Right hindlimb (tissue), 1 donor: ENCODE results near the gene AMHR2.
A peak's percentile ranks its signal among the peaks of the same experiment; 100 is the strongest.
"Not testable (repeated sequence)": the region's sequence is repeated elsewhere in the genome, so short reads cannot be mapped to it uniquely, and the experiment has no call there.

Experiments
- DNase-seq: peaks from one replicate; pipeline ENCODE4 v3.0.0-alpha.2; 2018

The AMHR2 gene

DNA sequence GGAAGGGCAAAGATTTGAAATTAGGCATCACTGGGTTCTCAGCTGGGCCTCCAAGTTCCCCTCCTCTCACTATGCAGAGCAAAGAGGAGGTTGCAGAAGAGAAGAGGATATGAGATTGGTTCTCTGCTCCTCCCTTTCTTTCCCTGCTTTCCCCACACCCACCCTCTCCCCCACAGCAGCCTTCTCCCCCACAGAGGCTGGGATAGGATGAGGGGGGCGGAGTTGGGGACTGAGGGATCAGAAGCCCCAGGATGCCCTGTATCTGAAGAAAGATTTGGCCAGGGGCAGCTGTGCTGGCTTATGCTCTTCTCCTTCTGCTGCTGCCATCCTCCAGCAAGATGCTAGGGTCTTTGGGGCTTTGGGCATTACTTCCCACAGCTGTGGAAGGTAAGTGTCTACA lies at the start of gene AMHR2:
Gene AMHR2, plus strand, starts transcription at position 259 of the 400 bp plus-strand sequence. Its CDS starts 80 bp downstream, at position 339.
- DNase-seq, result no peak

DNA sequence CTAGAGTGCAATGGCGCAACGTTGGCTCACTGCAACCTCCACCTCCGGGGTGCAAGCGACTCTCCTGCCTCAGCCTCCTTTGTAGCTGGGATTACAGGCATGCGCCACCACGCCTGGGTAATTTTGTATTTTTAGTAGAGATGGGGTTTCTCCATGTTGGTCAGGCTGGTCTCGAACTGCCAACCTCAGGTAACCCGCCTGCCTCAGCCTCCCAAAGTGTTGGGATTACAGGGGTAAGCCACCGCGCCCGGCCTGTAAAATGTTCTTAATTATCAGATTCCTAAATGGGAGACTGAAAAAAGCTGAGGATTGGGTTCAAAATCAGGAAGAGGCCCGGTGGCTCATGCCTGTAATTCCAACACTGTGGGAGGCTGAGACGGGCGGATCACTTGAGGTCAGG lies 49.4 kb upstream of the AMHR2 start:
- not testable (repeated sequence) for DNase-seq

DNA sequence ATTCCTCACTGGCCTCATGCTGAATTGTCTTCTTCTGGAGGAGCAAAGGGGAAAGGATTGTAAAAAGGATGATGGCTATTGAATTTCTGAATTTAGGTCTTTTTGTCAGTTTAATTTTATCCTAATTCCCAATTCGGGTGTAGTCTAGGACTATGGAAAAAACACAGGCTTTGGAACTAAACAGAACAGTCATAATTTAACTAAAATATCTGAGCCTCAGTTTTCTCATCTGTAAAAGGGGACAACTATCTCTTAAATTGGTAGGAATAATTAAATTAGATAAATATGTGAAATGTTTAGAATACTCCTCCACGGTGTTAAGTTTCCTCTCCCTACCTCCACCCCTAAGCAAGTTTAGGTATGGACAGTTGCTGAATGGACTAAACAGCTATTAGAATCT lies 46.9 kb upstream of the AMHR2 start:
- no peak for DNase-seq

DNA sequence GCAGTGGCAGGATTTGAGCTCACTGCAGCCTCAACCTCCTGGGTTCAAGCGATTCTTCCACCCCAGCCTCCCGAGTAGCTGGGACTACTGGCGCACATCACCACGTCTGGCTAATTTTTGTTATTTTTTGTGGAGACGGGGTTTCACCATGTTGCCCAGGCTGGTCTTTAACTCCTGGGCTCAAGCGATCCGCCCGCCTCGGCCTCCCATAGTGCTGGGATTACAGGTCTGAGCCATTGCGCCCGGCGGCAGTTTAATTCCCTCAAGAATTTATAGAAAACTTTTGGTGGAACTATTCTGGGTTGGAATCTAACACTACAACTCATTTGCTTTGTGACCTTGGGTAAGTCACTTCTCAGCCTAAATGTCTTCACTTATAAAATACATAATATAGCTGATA lies 45.4 kb upstream of the AMHR2 start:
- DNase-seq, result no peak

DNA sequence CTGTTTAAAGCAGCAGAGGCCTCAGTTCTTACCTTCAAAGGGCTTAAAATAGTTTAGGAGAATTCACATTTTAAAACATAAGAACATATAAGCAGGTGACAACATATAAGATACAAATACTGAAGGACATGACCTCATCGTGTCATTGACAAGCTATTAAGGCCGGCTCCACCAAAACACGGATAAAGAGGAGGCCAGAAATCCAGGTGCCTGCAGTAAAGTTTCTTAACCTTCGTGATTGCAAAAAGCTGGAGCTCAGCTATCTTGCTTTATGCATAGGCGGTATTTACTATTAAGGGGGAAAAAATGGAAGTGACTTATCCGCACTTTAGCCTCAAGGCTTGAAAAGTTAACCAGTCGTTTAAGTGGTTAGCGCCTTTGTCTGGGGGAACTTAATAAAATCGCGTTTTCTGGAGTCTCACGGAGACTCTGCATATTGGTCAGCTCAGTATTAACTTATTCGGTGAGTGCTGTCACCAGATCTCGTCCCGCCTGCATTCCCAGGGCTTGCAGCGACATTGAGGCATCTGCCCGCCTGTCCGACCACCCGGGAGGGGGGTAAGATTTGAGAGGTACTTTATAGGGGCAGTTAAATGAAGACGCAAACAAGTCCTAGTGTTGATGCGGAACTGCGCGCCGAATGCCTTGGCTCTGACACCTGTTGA lies 44.8 kb upstream of the AMHR2 start:
- DNase-seq, result no peak

DNA sequence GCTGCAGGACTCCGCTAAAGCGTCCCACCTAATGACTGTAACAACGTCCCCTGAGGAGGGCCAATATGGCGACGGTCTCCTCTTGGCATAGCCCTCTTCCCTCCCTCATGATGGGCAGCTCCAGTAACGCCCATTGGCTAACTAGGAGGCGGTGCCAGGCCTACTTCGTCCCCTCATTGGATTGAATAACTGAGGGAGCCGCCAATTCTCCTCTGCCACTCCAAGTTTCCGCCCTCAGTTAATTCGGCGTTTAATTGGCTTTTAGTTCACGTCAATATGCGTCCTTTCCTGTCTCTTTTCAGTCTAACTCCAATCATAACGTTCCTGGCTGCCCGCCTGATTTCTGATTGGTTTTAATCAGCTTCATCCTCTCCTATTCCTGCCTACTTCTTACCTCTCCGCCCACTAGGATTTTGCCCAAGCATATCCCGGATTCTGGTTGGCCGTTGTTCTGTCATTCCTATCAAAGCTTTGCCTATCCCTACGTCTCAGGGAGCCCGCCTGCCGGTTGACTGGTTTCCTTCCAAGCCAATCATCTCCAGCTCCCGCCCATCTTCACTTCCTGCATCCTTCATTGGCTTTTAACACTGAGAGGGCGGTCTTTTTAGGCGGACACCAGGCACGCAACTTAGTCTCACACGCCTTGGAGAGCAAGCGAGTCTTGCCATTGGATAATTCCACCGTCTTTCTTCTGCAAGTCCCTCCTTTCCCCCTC lies 44.1 kb upstream of the AMHR2 start:
- DNase-seq, result peak; percentile 100

DNA sequence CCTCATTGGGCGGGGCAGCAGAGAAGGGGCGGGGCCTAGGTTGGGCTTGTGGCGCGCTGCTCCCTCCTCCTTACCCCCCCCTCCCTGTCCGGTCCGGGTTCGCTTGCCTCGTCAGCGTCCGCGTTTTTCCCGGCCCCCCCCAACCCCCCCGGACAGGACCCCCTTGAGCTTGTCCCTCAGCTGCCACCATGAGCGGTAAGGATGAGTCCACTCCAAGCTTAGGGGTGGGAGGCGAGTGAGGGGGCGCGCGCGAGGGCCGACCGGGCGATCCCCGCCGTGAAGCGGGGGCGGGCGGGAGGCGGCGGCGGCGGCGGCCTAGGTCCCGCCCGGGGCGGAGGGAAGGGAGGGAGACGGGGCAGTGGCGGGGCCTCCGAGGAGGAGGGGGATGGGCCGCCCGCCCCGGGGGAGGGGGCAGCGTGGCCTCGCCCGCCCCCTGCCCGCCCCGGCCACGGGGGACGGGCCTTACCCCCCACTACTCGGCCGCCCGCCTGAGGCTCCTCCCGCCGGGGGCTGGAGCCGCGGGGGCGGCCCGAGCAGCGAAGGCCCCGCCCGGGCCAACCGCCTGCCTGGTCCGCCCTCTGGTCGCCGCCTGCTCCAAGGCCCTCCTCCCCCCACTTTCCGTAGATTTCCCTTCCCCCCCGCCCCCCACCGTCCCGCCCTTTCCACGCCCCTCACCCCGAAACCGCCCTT lies 43.4 kb upstream of the AMHR2 start, which contains the start of gene SP1:
Gene SP1, plus strand, starts transcription at position 73 of the 690 bp plus-strand sequence. Its CDS starts 116 bp downstream, at position 189.
- DNase-seq, result peak; percentile 96

DNA sequence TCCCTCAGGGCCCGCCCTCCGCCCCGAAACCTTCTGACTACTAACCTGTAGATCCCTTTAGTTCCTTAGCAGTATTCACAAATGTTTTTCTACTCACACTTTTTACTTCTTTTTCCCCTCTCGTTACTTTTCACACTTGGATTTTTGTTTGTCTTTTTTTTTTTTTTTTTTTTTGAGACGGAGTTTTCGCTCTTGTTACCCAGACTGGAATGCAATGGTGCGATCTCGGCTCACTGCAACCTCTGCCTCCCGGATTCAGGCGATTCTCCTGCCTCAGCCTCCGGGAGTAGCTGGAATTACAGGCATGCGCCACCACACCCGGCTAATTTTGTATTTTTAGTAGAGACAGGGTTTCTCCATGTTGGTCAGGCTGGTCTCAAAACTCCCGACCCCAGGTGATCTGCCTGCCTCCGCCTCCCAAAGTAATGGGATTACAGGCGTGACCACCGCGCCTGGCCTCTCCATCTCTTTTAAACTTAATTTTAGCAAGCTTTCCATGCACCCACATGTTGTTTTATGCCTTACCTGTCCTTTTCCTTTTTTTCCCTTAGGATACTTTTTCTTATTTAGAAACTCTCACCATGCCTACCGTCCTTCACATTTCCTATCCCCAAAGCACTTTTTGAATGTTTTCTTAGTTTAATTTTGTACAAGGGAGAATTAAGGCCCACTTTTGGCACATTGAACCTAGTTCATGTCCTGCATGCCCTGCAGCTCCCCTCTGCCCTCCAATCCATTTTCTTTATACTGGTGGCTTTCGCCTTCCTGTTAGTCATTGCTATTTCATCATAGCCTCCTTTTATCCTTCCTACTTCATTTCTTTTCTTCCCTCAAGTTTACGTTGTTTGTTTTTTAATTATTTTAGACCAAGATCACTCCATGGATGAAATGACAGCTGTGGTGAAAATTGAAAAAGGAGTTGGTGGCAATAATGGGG lies 42.6 kb upstream of the AMHR2 start:
- DNase-seq, result no peak

DNA sequence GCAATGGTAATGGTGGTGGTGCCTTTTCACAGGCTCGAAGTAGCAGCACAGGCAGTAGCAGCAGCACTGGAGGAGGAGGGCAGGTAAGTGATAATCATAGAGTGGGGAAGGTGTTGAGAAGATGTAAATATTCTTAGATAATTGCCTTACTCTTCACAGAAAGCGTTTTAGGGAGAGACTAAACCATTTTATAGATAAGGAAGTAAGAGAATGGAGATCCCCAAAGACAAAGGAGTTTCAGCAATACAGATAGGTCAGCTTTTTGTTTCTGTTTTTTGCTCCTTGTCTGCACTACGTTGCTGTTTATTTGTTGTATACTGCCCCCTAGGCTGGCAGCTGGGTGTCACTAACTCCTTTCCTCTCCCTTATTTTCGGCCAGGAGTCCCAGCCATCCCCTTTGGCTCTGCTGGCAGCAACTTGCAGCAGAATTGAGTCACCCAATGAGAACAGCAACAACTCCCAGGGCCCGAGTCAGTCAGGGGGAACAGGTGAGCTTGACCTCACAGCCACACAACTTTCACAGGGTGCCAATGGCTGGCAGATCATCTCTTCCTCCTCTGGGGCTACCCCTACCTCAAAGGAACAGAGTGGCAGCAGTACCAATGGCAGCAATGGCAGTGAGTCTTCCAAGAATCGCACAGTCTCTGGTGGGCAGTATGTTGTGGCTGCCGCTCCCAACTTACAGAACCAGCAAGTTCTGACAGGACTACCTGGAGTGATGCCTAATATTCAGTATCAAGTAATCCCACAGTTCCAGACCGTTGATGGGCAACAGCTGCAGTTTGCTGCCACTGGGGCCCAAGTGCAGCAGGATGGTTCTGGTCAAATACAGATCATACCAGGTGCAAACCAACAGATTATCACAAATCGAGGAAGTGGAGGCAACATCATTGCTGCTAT lies 41.7 kb upstream of the AMHR2 start:
- DNase-seq, result no peak

DNA sequence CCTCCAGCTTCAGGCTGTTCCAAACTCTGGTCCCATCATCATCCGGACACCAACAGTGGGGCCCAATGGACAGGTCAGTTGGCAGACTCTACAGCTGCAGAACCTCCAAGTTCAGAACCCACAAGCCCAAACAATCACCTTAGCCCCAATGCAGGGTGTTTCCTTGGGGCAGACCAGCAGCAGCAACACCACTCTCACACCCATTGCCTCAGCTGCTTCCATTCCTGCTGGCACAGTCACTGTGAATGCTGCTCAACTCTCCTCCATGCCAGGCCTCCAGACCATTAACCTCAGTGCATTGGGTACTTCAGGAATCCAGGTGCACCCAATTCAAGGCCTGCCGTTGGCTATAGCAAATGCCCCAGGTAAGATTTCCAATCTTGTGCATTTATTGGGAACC lies 40.4 kb upstream of the AMHR2 start:
- no peak for DNase-seq

DNA sequence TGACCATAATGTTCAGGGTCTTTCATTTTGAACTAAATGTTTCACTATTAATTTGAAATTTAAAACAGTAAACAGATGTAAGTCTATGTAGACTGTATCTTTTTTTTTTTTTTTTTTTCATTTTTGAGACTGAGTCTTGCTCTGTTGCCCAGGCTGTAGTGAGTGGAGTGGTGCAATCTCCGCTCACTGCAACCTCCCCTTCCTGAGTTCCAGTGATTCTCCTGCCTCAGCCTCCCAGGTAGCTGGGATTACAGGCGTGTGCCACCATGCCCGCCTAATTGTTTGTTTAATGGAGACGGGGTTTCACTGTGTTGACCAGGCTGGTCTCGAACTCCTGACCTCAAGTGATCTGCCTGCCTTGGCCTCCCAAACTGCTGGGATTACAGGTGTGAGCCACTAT lies 37.3 kb upstream of the AMHR2 start:
- DNase-seq, result not testable (repeated sequence)

DNA sequence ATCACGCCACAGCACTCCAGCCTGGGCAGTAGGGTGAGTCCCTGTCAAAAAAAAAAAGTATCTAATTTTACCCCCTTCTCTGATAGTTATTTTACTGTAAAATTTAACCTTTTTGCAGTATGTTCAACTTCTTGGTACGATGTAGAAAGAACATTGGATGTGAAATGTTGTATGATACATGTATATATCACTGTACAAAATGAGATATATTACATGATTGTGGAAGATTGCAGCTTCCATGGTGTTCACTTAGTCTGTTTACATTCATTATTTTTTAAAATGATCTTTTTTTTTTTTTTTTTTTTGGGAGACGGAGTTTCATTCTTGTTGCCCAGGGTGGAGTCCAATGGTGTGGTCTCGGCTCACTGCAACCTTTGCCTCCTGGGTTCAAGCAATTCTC lies 34.7 kb upstream of the AMHR2 start:
- no peak for DNase-seq

DNA sequence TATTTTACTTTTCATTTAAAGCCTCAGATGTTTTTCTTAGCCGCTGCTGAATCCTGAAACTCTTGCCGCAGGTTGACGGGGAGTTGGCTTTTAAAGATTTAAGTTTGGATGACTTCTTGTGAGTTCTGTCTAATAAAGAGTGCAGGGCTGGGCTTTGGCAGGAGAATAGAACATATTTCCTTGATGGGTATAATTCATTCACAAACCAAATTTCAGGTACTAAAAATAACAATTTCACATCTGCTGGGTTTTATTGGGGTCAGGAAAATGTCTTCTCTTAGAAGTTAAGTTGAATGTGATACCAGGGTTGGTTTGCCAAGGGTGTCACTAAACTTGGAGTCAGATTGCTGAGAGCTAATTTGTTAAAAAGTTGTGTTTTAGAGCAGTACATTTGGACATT lies 34.0 kb upstream of the AMHR2 start:
- no peak for DNase-seq

DNA sequence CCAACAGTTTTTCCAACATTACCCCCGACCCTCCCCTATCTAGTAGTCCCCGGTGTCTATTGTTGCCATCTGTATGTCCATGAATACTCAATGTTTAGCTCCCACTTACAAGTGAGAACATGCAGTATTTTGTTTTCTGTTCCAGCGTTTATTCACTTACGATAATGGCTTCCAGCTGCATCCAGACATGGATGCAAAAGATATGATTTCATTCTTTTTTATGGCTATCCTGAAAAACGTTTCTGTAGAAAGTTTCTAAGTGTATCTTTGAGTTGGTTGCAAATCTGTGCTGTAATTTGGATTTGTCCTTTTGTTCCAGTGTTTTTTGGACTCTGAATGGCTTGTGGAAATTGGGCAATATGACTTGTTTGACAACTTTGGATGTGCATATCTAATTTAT lies 31.9 kb upstream of the AMHR2 start:
- DNase-seq, result no peak

DNA sequence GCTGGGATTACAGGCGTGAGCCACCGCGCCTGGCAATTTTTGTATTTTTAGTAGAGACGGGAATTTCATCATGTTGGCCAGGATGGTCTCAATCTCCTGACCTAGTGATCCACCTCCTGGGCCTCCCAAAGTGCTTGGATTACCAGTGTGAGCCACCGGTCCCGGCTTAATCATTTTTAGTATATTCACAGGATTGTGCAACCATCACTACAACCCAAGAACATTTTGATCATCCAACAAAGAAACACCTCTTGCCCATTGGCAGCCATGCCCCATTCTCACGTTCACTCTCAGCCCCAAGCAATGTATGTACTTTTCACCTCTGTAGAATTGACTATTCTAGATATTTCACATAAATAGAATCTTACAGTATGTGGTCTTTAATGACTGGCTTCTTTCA lies 23.8 kb upstream of the AMHR2 start:
- no peak for DNase-seq

DNA sequence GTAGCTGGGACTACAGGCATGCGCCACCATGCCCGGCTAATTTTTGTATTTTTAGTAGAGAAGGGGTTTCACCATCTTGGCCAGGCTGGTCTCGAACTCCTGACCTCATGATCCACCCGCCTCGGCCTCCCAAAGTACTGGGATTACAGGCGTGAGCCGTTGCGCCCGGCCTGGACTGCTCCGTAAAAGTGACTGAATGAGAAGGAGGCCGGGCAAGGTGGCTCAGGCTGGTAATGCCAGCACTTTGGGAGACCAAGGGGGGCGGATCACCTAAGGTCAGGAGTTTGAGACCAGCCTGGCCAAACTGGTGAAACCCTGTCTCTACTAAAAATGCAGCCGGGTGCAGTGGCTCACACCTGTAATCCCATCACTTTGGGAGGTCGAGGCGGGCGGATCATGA lies 21.3 kb upstream of the AMHR2 start:
- not testable (repeated sequence) for DNase-seq

DNA sequence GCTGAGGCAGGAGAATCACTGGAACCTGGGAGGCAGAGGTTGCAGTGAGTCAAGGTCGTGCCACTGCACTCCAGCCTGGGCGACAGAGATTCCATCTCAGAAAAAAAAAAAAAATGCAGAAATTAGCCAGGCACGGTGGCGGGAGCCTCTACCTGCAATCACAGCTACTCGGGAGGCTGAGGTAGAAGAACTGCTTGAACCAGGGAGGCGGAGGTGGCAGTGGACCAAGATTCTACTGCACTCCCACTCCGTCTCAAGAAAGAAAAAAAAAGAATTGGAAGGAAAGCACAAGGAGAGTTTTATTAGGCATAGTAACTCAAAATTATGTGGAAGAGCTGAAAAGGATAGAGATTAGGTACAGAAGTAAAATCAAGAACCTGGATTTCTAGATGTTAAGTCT lies 20.8 kb upstream of the AMHR2 start:
- no peak for DNase-seq

DNA sequence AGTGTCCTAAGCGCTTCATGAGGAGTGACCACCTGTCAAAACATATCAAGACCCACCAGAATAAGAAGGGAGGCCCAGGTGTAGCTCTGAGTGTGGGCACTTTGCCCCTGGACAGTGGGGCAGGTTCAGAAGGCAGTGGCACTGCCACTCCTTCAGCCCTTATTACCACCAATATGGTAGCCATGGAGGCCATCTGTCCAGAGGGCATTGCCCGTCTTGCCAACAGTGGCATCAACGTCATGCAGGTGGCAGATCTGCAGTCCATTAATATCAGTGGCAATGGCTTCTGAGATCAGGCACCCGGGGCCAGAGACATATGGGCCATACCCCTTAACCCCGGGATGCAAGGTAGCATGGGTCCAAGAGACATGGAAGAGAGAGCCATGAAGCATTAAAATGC lies 12.7 kb upstream of the AMHR2 start:
- DNase-seq, result no peak

DNA sequence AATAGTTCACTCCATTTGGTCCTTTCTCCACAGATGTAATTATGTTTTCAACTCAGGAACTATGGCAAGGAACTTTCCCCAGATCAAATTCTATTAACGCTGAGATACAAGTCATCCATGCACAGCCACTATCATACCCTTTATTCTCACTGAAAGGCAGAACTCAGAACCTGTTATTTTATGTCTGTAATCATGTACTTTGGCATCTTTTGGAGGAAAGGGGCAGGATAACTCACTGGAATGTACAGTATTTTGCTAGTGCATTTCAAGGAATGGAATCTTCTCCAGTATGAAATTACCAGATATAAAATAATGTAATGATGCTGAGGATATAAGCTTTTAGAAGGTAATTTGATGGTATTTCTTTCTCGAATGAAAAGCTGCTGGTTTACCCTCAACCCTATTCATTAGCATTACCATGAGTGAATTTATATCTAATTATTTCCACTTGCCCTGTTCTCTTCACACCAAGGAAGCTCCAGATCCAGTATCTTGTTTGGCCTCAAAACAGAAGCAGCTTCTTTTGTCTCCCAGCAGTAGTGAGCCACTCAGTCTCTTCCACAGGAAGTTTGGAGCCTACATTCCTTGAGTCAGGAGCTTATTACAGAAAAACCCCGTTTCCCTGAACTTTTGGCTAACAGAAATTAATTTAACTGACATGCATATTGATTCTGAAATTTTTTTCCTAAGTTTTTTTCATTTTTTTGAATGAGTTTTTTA lies 10.0 kb upstream of the AMHR2 start:
- DNase-seq, result no peak

DNA sequence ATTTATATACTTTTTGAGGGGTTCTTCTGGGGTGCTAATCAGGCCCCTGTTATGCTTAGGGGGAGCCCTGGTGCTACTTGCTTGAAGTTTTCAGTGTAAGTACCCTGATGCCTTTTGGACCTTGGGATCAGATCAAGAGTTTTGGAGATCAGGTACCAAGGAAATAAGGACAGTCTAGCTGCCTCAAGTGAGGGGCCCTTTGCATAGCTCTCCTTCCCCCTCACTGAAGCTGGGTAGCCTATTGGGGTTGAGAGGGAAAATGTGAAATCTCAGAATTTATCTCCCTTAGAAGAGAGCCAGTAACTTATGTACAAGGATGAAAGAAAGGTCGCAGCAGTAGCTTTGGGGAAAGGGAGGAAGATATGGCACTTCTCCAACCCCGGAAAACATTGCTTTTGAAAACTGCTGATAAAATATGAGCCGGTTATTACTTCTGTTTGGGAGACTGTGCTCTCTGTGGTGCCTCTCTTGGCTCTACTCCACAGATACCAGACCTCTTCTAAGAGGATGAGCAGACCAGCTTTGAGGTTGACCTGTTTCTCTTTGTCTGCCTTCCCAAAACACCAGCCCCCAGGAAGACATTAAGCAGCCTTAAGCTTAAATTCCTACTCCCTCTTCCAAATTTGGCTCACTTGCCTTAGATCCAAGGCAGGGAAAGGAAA lies 8.8 kb upstream of the AMHR2 start:
- DNase-seq, result no peak
